Measurements from ENCODE around the gene GDPD4.

Gene GDPD4

DNA sequence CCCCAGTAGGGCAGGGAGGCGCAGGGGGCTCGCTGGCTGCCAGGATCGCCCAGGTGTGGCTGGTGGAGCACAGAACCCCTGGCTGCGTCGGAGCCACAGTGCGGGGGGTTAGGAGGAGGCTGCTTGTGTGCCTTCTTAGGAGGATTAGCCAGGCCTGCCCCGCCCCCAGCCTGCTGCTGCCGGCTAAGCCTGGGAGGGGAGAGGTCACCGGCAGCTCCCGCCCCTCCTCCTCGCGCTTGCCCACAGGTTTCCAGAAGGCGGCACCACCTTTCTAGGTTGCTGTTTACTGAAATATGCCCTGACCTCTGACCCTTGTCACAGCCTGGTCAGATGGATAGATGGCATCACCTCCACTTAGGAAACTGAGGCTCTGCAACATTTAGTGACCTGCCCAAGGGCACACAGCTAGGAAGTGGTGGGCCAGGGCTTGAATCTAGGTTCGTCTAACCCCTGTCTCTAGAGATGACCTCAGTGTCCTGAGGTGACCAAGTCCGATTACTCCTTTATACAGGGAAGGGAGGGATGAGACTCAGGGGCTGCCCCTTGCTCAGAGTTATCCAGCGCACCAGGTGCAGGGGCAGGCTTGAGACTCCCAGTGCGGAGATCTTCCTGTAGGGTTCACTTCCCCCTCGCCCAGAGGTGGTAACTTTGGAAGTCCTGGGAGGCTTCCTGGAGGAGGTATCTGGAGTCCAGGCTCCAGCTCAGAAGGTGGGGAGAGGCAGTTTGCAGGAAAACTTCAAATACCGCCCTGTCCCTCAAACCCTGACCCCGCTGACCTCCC lies 129.4 kb downstream of the GDPD4 start:
- no peak for DNase-seq

DNA sequence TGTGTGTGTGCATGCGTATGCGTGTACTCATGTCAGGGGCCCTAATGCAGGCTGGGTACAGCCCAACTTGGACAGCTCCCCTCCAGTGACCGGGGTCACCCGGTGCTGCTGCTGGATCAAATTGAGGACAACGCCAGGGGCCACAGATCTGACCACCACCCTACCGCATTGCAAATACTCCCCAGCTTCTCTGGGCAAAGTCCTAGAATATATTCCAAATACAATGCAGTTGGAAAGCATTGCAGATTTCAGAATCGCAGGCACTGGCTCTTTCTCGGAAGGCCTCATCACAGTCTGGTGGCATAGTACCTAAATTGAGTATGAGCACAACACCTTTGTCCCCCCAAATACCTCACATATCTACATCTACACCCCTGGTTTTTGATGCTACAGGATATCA lies 130.2 kb downstream of the GDPD4 start:
- no peak for DNase-seq

DNA sequence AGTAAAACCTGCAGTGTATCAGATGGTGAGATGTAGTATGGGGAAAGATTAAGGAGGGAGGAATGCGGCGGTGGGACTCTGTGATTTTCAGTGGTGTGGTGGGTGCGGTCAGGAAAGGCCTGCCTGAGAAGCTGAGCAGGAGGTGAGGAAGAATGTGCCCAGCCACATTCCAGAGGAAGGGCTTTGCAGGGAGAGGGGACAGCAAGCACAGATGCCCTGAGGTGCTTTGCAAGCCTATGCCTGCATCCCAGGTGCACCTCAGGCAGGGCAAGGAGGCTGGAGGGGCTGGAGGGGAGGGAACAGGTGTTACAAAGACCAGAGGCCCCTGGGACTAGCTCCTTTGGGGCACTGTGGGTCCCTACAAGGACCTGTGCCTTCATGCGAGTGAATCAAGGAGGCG lies 131.4 kb downstream of the GDPD4 start:
- DNase-seq, result no peak

DNA sequence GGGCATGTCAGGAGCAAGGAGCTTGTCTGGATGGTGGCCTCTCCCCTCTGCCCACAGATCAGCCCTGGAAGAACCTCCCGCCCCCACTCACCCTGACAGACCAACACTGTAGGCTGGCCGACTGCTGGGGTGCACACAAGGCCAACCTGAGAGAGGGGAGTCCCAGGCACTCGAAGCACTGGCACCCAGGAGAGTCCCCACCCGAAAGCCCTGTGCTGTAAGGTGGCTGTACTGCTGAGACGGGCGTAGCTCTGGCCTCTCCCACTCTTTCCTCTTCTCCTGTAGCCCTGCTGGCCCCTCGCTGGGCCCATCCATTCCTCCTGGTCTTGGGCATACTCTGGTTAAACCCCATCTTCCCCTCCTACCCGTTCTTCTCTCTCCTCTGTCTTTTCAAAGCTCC lies 133.7 kb downstream of the GDPD4 start:
- DNase-seq, result no peak

DNA sequence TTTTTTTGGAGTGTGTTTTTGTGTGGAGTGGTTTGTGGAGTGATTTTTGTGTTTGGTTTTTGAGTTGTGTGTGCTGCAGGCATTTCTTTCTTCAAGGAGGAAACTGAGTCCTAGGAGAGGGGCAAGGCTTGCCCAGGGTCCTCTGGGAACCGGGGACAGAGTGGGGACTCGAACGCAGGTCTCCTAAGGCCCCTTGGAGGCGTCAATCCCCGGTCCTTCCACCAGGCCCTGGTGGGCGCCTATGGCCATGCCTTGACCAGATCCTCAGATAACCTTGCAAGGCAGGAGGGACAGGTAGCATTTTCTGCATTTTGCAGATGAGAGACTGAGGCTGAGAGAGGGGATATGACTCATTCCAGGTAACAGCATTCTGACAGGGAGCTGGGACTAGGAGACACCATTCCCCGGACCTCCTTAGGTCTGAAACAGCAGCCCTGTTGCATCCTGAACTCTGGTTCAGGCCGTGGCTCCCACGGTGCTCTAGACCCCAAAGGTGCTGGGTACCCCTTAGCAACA lies 134.3 kb downstream of the GDPD4 start:
- no peak for DNase-seq

Measured in cortex of kidney (tissue), 1 donor.